Measurements from ENCODE around the gene UBR4. TPM values are rescaled to one million over a fixed set of nuclear protein-coding genes. Genes with fewer than 3 reads are reported as not detected.

The UBR4 gene
- 43.5 and 65.6 TPM in 2 replicates for total RNA-seq

GRCh38 chr1:19209990-19210771 is at the start of gene UBR4:
Gene UBR4 (minus strand): TSS chr1:19210266. CDS start chr1:19210248, 18 bp downstream.

GRCh38 chr1:19251305-19252196 is 41.5 kb upstream of the UBR4 start, which contains the start of the genes EMC1 and MRTO4:
Gene EMC1 (minus strand): TSS chr1:19251524. CDS start chr1:19251509, 15 bp downstream.
Gene MRTO4 (plus strand): TSS chr1:19251805. CDS start chr1:19251836, 31 bp downstream.

Other genes starting within 250 kb of the UBR4 start
- gene EMC1, start 41.3 kb upstream of the UBR4 start, total RNA-seq, result 31.4 and 52.9 TPM in 2 replicates
- gene MRTO4, start 41.5 kb upstream of the UBR4 start, total RNA-seq, result 20.7 and 21.4 TPM in 2 replicates
- 0.26 and 0.70 TPM in 2 replicates for gene AKR7A3, start 78.5 kb upstream of the UBR4 start, total RNA-seq
- 128 TPM in 2 replicates for gene AKR7A2, start 101.9 kb upstream of the UBR4 start, total RNA-seq
- gene SLC66A1, start 102.1 kb upstream of the UBR4 start, total RNA-seq, result 18.6 and 22.3 TPM in 2 replicates

All from pericardium fibroblast (primary cell).